Type B pancreatic cell (in vitro differentiated cells): Measurements from ENCODE around the gene STK35. TPM values are rescaled to one million over a fixed set of nuclear protein-coding genes. Genes with fewer than 3 reads are reported as not detected.

Experiments used
- DNase-seq: peaks from one replicate; pipeline ENCODE4 v3.0.0; 2021; ENCODE audit warnings: mixed read lengths; ENCODE audit not compliant: unreplicated experiment; ENCODE audit errors: extremely low spot score
- H3K27ac Mint-ChIP-seq: 2 replicates; pipeline ENCODE4 v1.8.0; 2021; ENCODE audit warnings: mild to moderate bottlenecking, mixed read lengths
- H3K27me3 Mint-ChIP-seq: 2 replicates; pipeline ENCODE4 v1.8.0; 2021; ENCODE audit warnings: mixed read lengths
- H3K36me3 Mint-ChIP-seq: 2 replicates; pipeline ENCODE4 v1.8.0; 2021; ENCODE audit warnings: mixed read lengths
- H3K4me1 Mint-ChIP-seq: one replicate; pipeline ENCODE4 v1.8.0; 2021; ENCODE audit warnings: mixed read lengths; ENCODE audit not compliant: unreplicated experiment
- H3K4me3 Mint-ChIP-seq: 2 replicates; pipeline ENCODE4 v1.8.0; 2021; ENCODE audit warnings: mild to moderate bottlenecking, mixed read lengths
- H3K9me3 Mint-ChIP-seq: 2 replicates; pipeline ENCODE4 v1.8.0; 2021; ENCODE audit warnings: mixed read lengths
- total RNA-seq: library from RNA; stranded (reverse); gene quantifications from 2 replicates; pipeline ENCODE4 v1.2.1, GENCODE V29; 2021; ENCODE audit warnings: low replicate concordance
- TF ChIP-seq, protein P1 (sequence below): fragments of 200-600 bp; sonication (generic); conservative IDR thresholded peaks from 2 replicates; pipeline ENCODE4 v1.5.0; 2021; ENCODE audit warnings: antibody characterized with exemption, mild to moderate bottlenecking

The STK35 gene
- total RNA-seq, 1 donor from 2014 or later: 28.3 TPM

DNA sequence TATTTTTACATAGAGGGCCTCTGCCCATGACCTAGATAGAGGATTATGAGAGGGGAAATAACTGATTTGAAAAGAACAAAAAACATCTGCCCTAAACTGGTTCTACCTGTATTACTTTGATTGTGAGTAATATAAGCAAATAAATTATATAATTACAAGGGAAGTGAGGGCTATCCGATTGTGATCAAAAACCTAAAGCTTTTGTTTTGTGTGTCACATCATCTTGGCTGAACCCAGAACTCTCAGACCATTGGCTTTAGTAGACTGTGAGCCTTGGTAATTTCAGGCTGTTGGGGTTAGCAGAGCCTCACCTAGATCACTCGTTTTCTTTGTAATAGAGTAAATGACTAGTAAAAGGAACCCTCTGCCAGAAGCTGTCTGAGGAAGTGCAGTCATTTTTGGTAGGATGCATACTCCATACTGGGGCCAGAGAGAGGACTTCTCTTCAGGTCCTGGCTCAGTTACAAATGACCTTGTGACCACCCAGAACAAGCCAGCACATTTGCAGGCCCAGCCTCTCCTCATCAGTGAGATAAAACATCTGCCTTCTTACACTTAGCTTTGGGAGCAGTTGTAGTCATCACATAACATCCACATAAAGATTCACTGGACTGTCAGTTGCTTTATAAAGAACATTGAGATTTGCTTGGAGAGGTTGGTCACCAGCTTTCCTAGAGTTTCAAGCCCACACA, 13.5 kb downstream of the STK35 start:
- peaks cover 11% of the 10 kb centered on the region for H3K4me1 Mint-ChIP-seq
- no peak overlapping the region for H3K27ac Mint-ChIP-seq
- no peaks in the 10 kb centered on the region for H3K9me3 Mint-ChIP-seq
- no peak for DNase-seq
- TF ChIP-seq, protein P1, sequence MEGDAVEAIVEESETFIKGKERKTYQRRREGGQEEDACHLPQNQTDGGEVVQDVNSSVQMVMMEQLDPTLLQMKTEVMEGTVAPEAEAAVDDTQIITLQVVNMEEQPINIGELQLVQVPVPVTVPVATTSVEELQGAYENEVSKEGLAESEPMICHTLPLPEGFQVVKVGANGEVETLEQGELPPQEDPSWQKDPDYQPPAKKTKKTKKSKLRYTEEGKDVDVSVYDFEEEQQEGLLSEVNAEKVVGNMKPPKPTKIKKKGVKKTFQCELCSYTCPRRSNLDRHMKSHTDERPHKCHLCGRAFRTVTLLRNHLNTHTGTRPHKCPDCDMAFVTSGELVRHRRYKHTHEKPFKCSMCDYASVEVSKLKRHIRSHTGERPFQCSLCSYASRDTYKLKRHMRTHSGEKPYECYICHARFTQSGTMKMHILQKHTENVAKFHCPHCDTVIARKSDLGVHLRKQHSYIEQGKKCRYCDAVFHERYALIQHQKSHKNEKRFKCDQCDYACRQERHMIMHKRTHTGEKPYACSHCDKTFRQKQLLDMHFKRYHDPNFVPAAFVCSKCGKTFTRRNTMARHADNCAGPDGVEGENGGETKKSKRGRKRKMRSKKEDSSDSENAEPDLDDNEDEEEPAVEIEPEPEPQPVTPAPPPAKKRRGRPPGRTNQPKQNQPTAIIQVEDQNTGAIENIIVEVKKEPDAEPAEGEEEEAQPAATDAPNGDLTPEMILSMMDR: no peak
- H3K4me3 Mint-ChIP-seq: no peak overlapping the region
- no peaks in the 10 kb centered on the region for H3K27me3 Mint-ChIP-seq
- H3K36me3 Mint-ChIP-seq: peaks cover 35% of the 10 kb centered on the region

GRCh38 chr20:2116170-2116940, 14.7 kb downstream of the STK35 start:
- no peaks in the 10 kb centered on the region for H3K27me3 Mint-ChIP-seq
- DNase-seq: no peak
- TF ChIP-seq, protein P1: no peak
- H3K4me3 Mint-ChIP-seq: no peak overlapping the region
- H3K27ac Mint-ChIP-seq: no peak overlapping the region
- no peaks in the 10 kb centered on the region for H3K9me3 Mint-ChIP-seq
- H3K4me1 Mint-ChIP-seq: peaks cover 11% of the 10 kb centered on the region
- peaks cover 44% of the 10 kb centered on the region for H3K36me3 Mint-ChIP-seq

DNA sequence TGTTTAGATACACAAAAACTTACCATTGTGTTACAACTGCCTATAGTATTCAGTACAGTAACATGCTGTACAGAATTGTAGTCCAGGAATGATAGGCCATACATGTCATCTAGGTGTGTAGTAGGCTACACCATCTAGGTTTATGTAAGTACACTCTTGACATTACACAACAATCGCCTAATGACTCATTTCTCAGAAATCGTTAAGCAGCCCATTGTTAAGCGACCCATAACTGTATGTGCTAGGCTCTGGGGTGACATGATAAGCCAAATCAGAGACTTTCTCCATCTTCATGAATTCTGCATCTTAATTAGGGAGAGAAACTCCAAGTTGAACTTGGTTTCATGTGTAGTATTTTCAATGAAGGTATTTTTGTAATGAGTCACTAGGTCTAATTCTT, 17.2 kb downstream of the STK35 start:
- Mint-ChIP-seq H3K9me3 (no peaks in the 10 kb centered on the region), H3K27ac (no peak overlapping the region), H3K4me1 (peaks cover 11% of the 10 kb centered on the region), H3K27me3 (no peaks in the 10 kb centered on the region), H3K36me3 (peaks cover 44% of the 10 kb centered on the region), H3K4me3 (no peak overlapping the region)
- TF ChIP-seq, protein P1: no peak
- DNase-seq: no peak

DNA sequence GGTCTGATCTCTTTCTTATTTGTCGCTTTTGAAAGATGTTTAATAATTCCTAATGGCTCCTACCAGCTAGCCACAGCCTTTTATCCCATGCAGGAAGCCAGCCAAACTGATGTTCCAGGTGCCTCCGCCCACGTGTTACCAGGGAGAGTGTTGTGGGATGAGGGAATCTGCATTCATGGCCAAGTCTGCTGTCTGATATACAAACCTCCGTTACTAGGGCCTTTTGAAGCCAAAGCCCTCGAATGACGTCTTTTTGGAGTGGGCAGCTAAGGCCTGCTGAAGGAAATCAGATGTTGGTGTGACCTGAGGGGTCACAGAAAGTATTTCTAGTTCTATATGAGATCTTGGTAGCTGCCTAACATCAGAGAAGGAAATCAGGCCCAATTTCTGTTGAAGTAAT, 21.3 kb downstream of the STK35 start:
- Mint-ChIP-seq H3K27me3 (no peaks in the 10 kb centered on the region), H3K27ac (no peak overlapping the region), H3K9me3 (no peaks in the 10 kb centered on the region), H3K4me1 (peaks cover 21% of the 10 kb centered on the region), H3K4me3 (no peak overlapping the region), H3K36me3 (peaks cover 30% of the 10 kb centered on the region)
- DNase-seq: no peak
- TF ChIP-seq, protein P1: no peak

DNA sequence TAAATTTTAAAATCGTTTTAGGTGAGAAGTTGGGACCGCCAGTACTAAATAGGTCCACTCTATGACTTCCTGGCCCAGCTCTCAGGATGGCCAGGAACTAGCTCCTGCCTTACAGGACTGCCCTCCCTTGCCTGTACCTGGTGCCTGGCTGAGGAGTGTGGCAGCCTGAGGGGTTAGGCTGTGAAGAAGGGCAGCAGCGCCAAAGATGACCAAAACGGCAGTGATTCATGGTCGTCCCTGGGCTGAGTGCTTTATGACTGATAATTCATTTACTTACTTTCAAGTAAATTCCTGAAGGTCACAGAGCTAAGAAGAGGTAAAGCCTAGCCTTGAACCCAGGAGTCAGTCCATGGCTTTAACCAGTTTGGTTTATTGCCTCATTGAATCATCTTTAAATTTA, 22.1 kb downstream of the STK35 start:
- Mint-ChIP-seq H3K27ac (no peak overlapping the region), H3K27me3 (no peaks in the 10 kb centered on the region), H3K36me3 (peaks cover 28% of the 10 kb centered on the region), H3K4me1 (peaks cover 21% of the 10 kb centered on the region), H3K4me3 (no peak overlapping the region), H3K9me3 (no peaks in the 10 kb centered on the region)
- TF ChIP-seq, protein P1: no peak
- no peak for DNase-seq
